Stimulated activated CD8-positive, alpha-beta memory T cell treated with anti-CD3 and anti-CD28 coated beads, Interleukin-12 subunit alpha, Interleukin-12 subunit beta, amount 100 ng/mL, for 1 hour (primary cell): Measurements from ENCODE around the gene ANKS1B.

Experiments used
- DNase-seq: peaks from one replicate; pipeline ENCODE4 v3.0.0-alpha.2; 2020; ENCODE audit warnings: low read depth

ANKS1B gene

DNA sequence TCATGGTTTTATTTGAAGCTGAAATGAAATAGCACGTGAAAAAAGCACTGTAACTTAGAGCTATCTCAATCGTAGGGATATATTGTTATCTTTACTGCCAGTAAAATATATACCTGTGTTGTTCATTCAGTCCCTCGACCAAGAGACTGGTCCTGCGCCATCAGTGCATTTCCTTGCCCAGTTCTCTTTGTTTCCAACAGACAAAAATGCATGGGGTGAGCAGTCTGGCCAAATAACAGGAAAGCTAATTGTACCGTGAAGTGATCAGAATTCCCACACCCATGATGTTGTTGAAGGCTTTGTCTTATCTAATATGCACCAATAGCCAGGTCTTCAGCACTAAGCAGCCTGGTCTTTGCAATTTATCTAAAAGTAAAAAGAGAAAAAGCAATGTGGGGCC lies 814.3 kb downstream of the ANKS1B start:
- DNase-seq: no peak

DNA sequence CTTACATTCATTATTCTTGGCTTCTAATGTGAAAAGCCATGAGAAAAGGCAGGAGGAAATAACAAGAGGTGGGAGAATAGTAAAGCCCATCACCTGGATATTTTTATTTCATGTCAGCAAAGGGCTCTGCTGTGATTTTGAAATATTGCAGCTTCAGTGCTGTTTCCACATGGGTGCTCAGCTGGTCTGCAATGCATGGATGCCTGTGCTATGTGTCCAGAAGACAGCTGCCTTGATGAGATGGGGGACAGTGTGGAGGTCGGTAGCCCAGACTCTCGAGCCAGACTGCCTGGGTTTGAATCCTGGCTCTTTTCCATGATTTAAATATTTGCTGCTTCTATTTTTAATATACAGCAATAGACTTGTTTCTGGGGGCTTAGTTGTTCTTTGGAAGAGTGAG lies 814.7 kb downstream of the ANKS1B start:
- no peak for DNase-seq

DNA sequence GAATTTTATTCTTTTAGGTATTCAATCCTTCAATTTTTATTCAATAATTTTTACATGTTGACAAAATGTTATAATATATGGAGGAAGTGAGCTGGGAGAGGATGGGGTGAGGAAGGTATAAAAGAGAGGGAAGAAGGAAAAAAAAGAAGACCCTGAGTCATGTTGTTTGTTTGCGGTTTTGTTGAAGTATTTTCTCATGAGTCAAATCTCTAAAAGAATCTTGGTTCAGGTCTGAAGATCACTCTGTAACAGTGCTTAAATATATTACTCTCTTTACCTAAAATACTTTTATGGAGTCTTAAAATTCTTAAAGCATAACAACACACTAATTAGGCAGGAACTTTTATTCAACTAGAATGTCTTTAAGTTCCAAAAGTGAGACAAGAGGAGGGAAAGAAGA lies 826.8 kb downstream of the ANKS1B start:
- no peak for DNase-seq

DNA sequence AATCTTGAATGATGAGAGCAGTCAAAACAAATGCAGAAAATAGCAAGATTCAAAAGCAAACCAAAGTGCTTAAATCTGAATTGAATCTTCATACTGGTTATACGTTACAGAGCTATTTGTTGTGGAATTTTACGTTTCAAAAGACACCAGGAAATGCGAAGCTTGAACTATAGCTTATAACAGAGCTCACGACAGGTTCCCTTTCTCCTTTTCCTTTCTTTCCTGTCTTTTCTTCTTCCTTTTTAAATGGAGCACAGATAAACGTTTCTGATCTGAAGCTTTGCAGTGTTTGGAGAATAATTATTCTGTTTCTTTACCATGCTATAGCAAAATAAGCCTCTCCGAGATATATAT lies 829.8 kb downstream of the ANKS1B start:
- DNase-seq: no peak

DNA sequence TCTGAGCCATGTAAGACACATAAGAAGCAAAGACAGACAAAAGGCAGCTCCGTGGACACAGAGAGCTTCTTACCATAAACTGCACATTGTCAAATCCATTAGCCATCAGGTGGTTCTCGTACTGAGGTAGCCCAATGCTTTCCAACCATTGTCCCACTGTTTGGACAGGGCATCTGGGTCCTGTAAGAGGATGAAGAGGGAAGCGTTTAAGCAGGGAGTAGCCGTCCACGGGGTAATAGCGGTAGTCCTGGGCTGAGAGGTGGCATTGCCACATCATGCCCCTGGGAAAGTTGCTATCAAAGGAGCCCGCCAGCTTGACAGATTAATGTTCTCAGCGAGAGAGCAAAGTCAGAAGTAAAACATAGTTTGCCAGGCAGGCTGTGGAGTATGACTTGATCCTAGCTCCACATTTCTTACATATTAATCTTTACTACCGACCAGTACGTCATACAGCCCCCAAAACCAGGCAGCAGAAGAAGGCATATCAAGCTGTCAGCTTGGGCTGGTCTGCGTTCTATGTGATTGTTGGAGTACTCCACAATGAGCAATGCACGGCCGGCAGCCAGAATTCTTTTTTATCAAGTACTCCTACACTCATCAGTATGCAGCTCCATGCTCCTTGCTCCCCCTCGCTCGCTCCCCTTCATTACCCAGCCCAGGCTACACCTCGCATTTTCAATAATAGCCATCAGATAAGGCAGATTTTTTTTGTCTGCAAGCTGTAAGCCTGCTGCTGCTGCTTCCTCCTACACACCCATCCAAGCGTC lies 830.3 kb downstream of the ANKS1B start:
- no peak for DNase-seq

DNA sequence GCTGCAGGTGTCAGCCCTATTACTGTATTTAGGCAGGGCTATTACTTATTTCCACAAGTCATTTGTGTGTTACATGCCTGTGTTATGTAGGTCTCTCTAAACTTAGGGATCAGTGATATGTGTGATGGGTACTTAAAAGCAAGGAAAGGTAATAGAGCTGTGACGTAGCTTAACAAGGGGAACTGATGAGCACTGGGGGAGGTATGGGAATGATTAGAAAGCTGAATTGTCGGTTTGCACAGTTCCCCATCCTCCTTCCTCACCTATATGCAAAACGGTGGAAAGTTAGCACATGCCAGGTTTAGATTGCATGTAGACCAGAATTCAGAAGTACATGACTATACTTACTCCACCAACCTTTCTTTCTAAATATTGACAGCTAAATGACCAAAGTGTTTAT lies 831.4 kb downstream of the ANKS1B start:
- no peak for DNase-seq

DNA sequence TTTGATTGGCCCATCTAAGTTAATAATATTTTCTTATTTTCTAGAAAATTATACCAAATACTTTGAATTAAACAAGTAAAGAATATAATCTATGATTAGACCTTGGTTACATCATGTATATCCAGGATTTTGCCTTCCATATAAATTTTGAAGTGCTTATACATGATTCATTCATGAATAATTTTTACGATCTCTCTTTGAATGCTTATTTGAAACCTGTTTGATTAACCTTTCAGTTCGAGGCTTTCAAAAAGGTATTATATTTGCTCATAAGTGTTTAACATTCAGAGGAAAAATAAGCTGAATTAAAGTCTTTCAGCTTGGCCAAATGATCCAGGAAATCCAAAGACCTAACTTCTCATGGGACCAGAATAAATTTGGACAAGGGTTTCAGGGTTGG lies 832.4 kb downstream of the ANKS1B start:
- DNase-seq: no peak

DNA sequence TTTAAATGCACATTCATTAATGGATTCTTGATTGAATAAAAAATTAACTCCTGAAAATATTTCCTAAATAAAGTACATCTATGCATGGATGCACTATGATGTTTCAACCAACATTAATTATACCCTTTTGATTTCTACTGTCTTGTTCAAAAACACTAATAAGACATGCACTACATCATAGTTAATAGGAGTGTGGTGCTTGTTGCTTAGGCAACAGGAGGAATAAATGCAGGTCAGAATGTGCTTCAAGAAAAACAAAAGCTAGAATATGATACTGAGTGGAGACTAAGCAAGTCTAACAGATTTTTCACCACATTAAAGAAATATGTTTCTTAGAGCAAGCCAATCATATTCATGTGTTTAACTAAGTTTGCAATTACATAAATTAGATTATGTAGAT lies 833.0 kb downstream of the ANKS1B start:
- DNase-seq: no peak

DNA sequence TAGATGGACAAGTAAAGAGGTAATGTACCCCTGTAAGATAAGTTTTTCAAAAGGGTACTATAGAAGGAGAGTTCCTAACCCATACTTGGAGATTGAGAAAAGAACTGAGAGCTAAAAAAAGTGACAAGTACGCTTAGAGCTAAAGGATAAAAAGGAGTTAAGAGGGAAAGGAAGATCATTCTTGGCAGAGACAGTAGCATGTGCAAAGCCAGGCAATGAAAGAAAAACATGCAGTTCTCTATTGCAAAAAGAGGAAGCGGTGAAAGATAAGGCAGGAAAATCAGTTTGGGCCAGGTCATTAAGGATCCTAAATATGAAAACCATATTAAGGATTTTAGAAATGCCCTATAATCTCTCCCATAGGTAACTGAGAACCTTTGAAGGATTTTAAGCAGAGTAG lies 837.6 kb downstream of the ANKS1B start:
- DNase-seq: no peak

DNA sequence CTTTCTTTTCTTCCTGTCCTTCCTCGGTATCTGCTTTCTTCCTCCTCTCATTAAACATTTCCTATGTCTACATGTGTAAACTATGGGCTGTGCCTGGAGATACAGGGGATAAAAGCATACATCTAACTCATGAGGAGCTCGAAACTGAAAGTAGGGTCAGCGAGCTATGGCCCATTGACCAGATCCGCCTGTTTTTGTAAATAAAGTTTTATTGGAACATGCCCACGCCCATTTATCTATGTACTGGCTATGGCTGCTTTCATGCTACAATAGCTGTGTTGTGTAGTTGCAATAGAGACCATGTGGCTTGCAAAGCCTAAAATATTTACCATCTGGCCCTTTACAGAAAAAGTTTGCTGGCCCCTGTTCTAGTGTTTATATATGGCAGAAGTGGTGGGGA lies 838.0 kb downstream of the ANKS1B start:
- DNase-seq: no peak

DNA sequence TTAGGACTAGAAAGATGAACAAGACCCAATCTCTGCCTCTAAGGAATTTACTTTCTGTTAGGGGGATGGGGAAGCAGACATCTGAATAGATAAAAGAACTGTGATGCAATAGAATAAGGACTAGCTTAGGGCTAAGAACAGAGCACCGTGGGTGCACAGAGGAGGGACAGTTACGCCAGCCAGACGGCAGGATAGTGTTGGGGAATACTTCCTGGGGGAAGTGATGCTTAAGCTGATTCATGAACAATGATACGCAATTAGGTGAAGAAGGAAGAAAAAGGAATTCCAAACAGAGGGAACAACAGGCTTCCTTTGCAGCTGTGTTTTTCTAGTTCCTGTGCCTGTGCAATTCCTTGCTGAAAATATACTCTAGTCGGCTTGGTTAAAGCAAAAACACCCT lies 838.6 kb downstream of the ANKS1B start:
- no peak for DNase-seq

DNA sequence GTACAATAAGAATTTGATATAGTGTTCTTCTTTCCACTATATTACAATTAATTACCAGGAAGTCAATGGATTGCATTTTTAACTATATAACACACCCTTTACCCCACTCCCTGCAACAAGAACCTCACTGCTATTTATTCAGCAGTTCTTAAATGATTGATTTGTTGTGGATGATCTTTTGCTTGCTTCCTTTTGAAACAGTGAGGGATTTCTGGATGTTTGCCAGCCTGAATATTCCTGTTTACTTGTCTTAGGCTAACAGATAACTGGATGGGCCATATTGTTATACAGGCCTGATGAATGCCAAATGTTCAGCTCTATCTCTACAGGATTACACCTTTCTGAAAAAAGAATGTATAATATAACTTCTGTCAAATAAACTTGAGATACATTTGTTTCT lies 842.1 kb downstream of the ANKS1B start:
- no peak for DNase-seq

DNA sequence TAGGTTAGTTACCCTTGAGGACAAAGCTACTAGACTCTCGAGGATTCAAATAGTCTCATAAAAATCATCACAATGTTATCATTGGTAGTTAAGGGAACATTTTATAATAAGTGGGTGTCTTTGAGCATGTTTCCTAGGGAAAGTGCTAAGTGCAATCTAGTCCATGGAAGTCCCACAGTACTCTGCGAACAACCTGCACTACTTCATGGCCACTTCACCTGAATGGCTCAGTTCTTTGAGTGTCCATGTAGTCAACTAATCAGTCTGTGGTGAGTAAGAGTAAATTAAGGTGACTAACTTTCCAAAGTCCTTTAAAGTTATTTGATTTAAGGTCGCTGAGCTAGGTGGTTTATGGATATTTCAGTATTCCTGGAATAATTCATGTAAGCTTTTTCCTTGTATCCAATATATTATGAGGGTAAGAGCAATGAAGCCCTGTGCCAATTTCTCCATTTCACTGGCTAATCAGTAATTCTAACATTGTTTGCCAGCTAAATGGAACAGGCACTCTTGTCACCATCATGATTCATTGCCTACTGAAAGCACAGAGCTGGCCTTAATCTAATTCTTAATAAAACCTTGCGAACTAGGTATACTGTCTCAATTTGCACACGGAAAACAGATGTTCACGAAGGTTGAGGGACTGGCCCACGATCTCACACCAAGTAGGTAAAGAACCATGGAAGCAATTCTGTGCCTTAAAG lies 844.6 kb downstream of the ANKS1B start:
- DNase-seq: no peak

DNA sequence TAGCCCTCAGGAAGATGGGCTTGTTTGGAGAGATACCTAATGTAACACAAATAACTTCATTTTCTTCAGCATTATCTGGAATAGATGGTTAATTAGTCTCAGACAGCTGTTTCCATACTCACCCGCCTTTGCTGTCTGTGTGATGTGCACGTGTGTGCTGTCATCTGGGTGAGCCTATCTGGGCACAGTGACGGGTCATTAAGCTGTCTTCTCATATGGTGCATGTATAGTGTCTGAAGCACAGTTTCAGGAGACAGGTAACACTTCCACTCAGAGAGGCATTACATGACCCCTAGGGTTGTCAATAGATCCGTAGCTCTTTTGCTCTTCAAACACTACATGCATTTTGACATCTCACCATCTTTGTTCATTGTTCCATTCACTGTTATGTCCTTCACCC lies 846.3 kb downstream of the ANKS1B start:
- no peak for DNase-seq

DNA sequence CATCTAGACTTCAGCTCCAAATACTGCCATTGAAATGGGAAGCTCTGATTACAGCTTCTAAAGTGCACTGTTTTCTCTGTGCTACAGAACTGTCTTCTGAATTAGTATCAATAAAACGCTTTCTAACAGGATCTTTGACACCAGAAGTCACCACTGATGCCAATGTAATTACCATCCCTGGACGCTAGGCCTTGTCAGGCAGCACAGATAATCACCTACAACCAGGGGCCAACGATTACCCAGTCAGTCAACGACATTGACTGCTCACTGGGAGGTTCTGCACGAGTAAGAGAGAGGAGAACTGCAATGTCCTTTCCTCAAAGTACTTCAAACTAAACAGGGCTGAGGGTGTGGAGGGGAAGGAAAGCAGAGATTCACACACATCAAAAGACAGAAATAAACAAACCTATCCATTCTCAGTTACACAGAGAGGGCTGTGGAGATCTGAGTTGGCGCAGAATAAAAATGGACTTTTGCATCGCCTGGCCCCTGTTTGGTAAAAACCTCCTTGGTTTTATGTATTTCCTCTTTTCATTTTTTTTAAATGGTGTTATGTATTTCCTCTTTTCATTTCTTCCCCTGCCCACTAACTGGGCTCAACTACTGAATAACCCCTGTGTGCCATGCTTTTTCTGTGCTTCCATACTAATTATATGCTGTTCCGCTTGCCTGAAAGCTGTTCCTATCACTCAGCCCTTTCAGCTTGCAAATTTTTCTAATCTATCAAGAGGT lies 847.4 kb downstream of the ANKS1B start:
- DNase-seq: no peak

DNA sequence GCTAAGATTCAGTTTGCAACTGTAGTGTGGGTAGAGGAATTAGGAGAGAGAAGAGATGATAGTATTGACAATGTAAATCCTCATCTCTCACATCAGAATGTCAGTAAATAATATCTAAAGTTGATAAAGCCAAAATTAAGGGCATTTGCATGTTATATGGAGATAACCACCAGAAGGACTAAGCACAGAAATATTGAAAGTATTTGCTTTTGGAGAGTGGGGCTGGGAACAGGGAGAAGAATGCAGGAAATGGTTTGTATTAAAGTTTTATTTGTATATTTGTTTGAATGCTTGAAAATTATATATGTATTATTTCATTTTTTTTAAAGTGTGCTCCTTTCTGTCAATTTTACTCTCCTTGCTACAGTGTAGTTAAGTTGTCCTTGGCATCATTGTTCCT lies 848.2 kb downstream of the ANKS1B start:
- no peak for DNase-seq

DNA sequence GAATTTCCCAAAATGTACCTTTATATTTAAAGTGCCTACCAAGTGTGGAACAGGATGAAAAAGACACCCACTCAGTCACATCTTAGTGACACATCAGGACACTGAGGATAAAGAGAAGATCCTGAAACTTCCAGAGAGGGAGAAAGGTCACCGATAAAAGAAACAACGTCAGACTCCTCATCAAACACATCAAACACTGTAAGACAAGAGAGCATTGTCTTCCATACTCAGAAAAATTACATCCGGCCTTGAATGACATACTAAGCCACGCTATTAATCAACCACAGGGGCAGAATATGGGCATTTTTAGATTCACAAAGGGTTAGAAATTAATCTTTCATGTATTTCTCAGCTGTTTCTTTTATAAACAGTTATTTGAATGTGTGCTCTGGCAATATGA lies 849.4 kb downstream of the ANKS1B start:
- DNase-seq: no peak

DNA sequence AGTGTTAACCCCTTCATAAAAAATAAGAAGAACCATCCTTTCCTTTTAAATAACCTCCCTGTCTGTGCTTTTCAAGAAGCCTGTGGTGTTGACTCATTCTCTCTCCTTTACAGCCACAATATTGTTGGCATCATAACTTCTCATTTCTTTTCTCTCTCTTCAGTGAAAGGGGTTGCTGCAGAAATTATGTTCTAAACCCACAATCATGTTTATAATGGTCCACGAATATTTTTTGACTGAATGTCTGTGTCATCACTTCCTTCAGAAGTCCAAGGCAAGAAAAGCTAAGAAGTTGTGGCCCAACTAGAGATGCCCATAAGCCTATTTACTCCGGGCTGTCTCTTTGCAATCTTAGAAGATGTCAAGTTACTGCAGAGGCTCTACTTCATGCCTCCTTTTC lies 851.3 kb downstream of the ANKS1B start:
- no peak for DNase-seq

DNA sequence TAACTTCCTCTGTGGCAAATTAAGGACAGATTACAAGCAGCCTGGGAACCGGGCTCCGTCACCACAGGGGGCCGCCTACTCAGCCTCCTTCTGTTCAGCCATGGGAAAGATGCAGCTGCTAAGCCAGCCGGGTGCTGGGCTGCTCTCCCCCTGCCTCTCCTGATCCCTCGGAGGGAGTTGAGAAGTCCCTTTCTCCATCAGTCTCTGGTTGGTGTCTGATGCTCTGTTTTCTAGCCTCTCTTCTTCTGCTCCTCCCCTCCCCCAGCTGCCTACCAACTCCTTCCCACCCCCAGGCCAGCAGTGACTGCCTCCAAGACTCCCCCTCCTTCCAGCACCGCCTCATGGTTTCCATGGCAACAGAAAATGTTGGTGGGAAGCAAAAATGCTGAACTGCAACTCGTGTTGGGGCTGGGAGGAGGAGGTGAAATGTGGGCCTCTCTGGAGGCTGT lies 853.0 kb downstream of the ANKS1B start:
- no peak for DNase-seq

DNA sequence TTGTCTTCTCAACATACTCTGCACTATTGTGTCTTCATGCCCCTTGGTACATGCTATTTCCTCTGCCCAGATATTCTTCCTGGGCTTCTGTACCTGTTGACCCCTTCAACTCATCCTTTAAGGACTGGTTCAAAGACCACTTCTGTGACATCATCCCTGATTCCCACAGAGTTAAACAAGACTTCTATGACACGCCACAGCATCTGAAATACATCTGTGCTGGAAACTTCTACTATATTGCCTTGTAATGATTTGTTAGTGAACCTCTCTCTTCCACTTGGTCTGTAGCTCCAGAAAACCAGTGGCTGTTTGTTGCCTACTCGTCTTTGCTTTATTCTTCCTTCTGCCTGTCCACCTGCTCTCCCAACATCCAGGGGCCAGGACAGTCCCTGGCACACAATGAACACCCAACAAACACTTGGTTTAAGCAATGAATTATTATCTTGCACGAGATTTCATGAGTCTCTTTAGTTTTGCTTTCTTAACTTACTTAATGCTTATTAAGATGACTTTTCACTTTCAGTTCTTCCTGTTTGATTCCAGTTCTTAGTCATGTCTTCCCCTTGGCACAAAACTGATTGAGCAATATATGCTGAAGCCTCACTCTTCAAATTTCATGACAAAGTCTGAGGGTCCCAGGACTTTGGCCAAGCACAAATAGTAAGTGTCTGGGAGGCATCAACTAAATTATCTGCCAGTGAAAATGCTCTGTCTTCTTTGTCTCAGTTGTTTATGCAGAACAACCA lies 853.8 kb downstream of the ANKS1B start:
- no peak for DNase-seq

DNA sequence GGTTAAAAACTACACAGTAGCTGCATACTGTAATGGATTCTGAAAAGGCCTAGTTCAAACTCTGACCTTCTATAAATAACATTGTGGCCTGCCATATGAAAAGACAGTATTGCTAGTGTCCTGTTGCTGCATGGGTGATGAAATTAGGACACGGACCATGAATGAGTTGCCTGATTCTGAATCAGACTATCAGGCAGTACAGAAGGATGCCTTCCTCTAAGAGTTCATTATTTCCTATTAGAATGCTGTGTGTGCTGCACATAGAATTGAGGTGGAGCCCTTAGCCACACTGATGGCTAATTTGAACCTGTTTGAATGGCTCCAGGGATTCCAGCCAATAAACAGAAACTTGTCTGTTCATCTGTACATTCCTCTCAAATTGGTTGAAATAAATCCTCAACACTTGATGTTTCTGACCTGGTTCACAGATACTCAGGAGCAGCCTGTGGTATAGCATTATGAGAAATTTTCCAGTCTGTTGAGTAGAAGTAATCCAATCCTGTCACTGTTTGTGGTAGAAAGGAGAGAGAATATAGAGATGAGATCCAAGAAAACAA lies 856.4 kb downstream of the ANKS1B start:
- DNase-seq: no peak

DNA sequence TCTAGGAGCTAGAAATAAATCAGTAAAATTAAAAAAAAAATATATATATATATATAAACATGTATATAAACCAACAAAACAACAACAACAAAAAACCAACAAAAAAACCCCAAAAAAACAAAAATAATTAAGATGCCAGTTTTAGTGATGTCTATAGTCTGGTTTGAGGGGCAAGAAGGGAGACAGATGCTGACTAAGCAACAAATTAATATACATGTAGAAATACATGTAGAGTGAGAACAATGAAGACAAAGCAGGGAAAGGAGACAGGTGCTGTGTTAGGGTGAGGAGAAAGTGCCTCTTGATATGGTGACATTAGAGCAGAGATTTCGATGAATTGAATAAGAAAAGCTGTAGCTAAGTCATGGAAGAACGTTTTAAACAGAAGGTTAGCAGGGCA lies 861.8 kb downstream of the ANKS1B start:
- no peak for DNase-seq
